NAMALWA (cell line): ENCODE results near the gene ANP32A.
A peak's percentile ranks its signal among the peaks of the same experiment; 100 is the strongest.

ENCODE experiments used
- DNase-seq: peaks from one replicate; pipeline ENCODE4 v3.0.0-alpha.2; 2015; ENCODE audit warnings: low spot score

Gene ANP32A

DNA sequence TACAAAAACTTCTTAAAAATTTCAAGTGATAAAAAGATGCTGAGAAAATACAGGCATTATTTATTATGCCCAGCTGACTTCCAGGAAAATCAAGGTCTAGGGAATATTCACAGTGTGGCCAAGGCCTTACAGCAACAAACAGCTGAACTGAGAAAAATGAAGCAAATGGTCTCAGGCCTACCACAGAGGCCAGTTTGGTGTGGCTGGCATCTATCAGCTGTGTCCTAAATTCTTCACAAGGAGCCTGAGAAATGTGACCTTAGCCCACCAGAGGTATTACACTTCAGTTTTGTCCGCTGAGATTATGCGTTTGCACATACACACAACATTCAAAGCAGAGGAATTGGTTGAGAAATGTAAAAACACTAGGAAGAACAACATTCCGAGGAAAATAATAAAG is 77.4 kb downstream of the ANP32A start:
- DNase-seq: no peak

DNA sequence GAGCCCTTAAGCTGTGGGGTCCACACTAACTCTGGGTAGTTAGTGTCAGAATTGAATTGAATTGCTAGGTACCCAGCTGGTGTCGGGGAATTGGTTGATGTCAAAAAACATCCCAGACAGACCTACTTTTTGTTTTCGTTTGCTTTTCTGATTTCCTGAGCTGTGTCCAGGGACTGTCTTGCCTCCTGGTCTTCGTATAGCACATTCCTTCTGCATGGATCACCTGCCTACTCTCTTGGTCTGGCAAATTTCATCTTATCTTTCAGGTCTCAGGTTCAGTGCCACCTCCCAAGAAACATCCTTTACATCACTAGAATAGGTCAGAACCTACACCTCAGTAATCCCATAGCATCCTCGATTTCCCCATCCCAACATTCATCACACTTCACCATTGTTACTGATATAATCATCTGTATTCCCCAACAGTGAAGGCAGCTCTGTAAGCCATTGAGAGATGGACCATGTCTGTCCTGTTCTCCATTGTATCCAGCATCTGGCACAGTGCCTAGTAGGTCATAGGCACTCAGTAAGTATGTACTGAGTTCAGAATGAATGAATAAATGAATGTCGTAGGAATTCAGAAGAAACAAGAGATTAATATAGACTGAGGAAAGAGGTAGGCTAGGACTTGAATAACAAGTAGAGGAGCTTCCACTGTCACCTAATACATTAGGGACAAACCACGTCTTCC is 81.2 kb downstream of the ANP32A start:
- DNase-seq: no peak

DNA sequence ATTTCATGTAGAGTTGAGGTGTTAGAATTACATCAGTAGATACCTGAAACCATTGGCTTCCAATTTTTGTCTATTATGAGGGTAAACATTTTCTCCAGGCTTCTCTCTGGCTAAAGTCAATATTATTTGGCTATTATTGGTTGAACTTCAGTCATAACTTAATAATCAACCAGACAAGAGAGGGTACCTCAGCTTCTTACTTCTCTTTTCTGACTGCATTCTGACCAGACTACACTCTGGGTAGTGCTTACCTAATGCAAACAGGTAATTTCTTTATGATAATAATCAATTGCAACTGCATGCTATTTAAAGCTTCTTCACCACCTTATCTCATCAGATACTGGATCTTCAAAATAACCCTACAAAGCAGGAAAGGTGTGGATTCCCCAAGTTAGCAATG is 85.1 kb downstream of the ANP32A start:
- no peak for DNase-seq

DNA sequence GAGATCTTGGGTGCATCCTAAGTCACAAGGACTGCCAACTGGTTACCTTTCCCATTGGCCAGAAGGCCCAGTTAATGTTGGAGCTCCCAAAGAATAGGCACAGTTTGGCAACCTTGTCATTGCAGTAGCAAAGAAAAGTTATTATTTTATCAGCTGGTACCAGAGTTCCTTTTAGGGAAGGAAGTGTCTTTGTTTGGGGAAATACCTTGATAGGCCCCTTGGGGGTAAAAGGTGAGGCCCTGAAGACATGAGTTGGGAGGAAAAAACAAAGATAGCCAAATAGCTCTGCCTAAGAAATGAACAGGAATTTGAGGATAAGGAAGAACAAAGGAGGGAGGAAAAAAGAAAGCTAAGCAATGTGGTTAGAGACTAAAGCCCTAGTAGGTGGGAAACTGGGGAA is 85.8 kb downstream of the ANP32A start:
- no peak for DNase-seq

DNA sequence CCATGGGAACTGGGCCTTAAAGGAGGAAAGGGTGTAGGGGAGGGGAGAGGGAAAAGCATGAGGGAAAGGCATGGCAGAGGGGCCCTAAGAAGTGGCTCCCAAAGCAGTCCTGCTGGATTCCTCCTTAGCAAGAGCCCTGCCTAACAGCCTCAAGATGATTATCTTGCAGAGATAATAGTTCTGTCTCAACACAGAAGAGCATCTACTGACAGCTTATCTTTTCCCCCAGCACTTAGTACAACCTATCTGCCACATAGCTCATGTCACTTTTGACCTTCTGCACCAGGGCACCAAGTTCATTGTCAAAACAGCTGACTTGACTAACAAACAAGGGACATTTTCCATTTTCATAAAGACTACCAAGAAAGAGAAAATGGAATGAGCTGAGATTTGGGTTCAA is 86.3 kb downstream of the ANP32A start:
- no peak for DNase-seq

DNA sequence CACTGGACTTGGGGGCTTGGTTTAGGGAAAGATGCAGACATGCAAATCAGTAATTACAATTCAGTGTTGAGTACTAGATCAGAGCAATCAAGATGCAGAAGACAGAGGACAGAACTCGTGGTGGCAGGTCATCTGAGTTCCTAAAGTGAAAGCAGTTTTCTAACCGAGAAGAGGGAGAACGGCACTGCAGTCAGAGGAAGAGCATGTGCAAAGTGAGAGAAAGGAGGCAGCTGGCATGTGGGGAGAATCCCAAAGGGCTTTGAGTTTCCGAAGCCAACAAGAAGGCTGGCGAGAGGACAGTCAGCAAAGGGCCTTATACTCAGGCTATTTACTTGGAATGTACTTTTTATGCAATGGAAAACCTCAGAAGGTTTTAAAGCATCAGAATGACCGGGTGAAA is 87.0 kb downstream of the ANP32A start:
- DNase-seq: no peak

DNA sequence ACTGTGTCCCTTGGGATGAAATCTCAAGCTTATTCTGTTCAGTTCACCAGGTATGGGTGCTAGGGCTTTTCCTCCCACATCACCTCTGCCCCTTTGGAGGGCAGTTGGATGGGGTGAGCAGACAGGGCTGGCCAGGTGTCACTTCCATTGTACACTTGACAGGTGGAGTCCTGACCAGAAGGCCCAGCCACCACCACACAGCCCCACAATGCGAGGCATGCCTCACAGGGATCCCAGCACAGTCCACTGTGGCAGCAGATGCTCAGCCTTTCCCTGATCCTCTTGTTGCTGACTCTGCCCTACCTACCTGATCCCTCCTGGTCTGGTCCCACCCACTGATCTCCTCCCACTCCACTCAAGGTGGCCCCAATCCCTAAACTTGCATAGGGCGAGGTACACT is 88.2 kb downstream of the ANP32A start:
- no peak for DNase-seq

DNA sequence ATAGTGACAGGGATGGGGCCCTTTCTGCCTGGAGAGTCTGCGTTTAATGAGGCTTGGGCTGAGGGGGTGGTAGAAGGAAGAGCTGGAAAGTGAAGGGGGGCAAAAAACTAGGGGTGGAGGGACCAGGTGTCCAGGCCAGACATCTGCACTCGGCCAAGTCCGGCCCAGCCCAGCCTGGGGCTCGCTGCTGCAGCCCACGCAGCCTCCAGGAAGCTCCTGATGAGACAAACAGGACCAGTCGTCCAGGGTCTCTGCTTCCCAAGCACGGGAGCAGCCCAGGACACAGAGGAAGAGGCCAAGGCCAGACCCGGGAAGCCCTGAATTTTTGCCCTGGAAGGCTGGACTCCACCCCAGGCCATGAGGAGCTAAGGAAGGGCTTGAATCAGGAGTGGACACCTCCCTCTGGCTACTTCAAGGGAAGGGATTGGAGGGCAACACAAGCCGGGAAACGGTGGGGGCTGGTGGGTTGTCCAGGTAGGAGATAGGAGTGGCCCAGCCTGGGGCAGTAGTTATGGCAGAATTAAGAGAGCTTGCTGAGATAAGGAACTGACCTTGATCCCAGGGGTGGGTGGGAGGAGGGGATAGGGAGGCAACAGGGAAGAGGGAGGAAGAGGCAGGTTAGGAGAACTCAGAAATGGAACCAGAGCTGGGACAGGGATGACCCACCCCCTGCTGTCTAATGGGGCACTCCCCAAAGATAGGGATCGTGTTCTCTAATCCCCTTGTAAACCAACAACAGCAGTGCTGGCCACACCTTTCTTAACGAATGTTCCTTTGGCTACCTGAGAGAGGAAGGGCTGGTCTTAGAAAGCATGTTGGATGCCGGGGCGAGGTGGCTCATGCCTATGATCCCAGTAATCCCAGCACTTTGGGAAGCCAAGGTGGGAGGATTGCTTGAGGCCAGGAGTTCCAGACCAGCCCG is 89.5 kb downstream of the ANP32A start:
- DNase-seq: no peak

DNA sequence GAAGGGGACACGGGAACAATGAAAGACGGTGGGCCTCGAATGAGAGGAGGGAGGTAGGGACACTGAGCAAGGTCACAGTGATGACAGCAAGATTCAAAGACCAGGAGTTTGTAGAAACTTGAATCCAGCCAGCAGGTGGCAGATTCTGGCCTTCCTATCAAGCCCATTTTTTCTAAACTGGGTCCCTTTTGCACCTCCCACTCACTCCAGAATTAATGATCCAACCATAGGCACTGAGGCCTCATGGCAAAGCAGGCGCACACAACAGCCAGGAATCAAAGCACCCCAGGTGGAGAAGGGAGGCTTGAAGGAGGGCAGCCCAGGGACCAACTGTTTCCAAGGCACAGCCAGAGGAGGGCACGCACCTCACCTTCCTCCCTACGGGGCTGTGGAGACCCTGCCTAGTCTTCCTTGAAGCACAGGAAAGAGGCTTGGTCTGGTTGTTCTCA is 90.2 kb downstream of the ANP32A start:
- peak; percentile 55 for DNase-seq

DNA sequence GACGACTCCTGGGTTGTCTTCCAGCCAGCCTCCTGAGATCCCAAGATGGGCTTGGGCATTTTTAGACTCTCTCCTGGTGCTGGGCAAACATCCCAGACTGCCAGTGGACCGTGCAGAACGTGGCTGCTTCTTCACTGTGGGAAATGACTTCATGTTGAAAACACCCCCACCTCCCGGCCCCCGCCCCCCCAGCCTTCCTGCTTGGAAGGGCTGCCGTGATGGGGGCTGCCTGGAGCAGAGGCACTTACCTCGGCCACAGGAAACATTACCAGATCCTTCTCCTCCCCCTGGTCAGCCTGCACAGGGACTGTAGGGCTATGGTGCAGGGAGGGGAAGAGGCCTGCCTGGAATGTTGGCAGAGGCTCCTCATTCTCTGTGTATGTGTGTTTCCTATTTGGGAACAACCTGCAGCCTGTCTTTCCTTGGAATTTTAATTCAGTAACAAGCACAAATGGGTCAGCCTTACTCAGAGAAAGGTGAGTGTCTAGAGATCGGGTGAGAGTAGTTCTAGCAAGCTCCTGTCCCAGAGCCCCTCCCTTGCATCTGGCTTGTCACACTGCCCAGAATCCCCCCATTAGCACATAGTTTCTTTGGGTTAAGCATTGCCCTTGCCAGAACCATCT is 90.8 kb downstream of the ANP32A start:
- DNase-seq: no peak
